GM18508 (cell line): ENCODE results near the gene SDC3.
A peak's percentile ranks its signal among the peaks of the same experiment; 100 is the strongest.

ENCODE experiments used
- ATAC-seq: cut with Tn5 transposase; IDR thresholded peaks from one replicate; pipeline ENCODE4 v1.9.1; 2021; ENCODE audit warnings: moderate number of reproducible peaks; ENCODE audit not compliant: insufficient read depth, unreplicated experiment

Gene SDC3

DNA sequence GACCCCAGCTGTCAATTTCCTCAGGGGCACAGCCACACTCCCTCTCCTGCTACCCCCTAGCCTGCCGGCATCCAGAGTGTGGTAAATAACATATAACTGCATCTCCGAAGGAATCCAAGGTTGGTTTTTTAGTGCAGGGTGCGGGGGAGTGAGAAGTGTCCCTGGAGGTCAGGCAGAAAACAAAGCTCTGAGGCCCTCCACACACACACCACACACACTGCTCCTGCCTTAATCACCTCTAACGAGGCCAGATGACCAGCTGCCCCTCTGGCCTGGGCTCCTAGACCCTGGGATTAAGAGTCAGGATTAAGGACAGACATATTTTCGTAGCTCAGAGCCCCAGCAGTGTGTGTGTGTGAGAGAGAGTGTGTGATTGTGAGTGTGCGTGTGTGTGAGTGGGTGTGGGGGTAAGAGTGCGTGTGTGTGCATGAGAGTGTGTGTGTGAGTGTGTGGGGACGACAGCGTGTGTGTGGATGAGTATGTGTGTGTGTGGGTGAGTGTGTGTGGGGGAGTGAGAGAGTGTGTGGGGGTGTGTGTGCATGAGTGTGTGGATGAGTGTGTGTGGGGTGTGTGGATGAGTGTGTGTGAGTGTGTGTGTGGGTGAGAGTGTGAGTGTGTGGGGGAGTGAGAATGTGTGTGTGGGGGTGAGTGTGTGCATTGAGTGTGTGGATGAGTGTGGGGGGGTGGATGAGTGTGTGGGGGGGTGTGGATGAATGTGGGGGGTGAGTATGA, 14.6 kb downstream of the SDC3 start:
- ATAC-seq = no peak

- ATAC-seq = no peak
Observed at GRCh38 chr1:30892671-30893073, 15.9 kb downstream of the SDC3 start.

GRCh38 chr1:30891227-30891552, 17.4 kb downstream of the SDC3 start:
- ATAC-seq = no peak

DNA sequence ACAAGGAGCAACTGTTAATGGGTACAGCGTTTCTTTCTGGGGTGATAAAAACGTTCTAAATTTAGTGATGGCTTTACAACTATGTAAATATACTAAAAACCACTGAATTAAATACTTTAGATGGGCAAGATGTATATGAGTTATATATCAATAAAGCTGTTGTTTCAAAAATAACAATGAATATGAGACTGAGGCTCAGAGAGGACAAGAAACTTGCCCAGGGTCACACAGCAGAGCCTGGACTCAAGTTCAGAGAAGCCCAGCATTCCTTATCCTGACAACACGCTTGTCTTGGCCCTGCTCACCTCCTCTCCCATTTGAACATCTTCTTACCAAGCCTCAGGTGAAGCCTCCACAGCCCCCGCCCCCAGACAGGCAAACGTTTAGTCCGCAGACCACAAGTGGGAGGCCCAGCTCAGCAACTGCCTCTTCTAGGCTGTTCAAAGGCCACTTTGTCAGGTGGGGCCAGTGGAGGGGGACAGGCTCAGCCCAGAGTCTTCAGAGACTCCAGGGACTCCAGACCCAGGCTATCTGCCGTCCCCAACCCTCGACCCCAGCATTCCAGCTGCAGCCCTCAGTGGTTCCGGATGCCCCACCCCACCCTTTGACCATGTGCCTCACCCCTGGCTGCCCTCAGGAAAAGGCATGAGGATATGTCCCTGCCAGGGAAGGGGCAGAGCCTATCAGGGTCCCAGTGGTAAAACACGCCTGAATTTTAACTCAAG, 17.9 kb downstream of the SDC3 start:
- ATAC-seq = no peak

GRCh38 chr1:30889511-30889910, 19.0 kb downstream of the SDC3 start:
- no peak for ATAC-seq

DNA sequence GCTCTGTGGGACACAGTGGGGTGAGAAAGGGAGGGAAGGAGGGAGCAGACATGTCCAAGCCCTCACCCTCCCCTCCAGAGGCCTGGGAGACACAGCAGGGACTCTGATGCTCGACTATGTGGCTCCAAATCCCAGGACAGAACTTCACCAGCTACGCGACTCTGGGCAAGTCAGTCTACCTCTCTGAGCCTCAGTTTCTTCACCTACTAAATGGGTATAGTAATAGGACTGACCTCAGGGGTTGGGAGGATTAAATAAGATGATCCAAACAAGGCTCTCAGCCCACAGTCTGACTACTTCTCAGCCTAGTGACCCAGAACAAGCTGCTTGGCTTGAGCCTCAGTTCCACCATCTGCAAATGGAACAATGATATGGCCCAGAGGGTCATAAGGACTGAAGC, 19.6 kb downstream of the SDC3 start:
- no peak for ATAC-seq

- no peak for ATAC-seq
Observed at GRCh38 chr1:30888391-30888790, 20.2 kb downstream of the SDC3 start.

DNA sequence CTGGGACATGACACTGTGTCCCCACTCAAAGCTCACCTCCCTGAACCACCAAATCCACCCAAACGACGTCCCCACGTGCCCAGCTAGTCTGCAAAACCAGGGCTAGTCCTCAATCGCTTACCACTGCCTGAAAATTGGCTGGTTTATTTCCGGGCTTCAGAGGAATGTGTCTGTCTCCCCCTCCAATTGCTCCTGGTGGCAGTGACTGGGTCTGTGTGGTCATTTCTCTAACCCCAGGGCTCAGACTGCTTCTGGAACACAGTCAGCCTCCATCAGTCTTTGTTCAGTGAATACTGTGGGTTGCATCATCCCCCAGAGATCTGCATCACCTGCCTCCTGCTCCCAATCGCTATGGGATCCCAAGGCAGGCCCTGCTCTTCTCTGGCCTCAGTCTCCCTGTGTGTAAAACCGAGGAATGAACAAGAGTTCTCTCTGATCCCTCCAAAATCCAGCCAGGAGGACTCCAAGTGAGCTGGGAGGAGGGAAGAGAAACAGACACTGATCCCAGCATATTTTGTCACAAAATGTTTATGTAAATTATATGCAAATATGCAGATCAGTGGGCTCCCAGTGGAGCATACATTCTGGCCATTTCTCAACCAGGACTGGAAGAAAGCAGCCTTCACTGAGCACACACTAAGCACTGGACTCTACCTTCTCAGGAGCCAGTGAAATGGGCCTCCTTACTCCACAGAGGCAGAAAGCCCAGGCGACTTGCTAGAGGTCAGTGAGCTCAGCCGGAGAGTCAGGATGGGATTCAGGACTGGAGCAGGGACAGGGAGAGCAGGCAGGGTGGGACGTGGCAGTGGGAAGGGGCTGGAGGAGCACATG, 20.9 kb downstream of the SDC3 start:
- no peak for ATAC-seq

DNA sequence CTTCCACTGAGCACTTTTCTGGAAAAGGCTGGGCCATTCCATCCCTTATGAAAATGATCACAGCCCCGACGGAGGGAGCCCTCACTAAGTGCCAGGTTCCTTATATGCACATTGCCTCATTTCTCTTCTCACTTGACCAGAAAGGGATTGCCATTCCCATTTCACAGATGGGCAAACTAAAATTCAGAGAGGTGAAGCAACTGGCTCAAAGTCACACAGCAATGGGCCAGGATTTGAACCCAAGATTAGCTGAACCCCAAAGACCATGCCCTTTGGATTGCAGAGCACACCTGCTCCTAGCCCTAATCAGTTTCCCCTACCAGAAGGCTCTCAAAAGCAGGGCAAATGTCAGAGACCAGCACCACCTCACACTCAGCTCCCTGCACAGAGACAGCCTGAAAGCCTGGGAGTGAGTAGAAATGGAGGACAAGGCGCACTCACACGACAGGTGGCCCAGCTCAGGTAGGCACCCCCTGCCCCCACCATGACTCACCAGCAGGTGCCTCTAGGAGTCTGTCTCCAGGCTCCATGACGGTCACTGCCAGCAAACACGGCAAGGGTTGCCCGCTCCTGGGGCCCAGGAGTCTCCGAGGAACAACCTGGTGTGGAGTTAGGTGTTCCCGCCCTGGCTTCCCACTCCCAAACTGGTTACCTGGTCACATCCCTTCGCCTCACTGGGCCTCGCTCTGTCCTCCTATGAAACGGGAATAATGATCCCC, 21.7 kb downstream of the SDC3 start:
- no peak for ATAC-seq

DNA sequence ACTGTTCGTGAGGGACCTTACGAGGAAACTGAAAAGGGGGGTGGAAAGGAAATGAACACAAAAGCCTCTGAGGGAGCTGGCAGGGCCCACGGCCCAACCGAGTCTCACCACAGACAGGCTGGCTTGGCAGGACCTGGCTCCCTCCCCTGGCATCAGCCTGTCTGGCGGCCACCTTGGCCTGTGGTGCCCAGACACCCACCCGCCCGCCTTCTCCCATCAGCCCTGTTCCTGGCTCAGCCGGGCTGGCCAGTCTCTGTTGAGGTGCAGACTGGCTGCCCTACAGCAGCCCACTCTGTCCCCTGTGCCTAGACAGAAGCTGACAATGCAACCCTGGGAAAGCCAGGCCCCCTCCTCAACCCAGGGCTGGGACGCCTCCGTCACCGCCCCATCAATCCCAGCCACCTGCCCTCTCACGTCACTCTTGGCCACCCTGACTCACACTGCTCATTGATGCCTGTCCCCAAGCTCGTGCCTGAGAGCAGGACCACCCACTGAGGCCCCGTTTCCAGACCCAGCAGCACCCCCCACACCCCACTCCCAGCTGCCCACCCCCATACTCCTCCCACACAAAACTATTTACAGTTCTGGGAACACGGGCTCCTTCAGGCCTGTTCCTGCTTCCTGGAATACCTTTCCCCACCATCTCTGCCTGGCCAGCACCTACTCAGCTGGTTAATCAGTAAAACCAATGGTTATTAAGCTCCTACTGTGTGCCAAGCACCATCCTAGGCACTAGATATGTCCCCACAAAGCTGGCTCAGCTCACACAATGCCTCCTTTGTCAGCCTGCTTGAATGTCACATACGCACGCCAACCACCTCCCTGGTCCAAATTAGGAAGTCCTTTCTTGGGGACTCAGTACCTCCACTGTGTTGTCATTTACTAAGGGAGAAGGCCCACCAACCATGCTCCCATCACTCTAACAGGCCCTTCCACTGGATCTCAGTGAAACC, 22.7 kb downstream of the SDC3 start:
- ATAC-seq = no peak

DNA sequence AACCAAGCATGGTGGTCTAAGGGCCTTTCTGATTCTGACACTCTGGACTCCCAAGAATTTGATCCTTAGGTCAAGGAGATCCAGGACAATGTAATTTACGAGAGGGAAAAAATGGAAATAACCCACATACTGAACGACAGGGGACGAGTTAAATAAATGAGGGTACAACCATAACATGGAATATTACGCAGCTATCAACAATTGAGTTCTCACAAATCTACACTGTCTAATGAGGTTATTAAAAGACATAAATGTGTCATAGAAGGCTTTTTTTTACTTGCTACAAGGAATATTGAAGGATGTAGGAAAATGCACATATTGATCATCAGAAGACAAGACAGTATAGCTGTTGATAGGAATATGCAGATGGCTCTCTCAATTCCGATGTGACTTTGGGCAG, 23.8 kb downstream of the SDC3 start:
- ATAC-seq = no peak

DNA sequence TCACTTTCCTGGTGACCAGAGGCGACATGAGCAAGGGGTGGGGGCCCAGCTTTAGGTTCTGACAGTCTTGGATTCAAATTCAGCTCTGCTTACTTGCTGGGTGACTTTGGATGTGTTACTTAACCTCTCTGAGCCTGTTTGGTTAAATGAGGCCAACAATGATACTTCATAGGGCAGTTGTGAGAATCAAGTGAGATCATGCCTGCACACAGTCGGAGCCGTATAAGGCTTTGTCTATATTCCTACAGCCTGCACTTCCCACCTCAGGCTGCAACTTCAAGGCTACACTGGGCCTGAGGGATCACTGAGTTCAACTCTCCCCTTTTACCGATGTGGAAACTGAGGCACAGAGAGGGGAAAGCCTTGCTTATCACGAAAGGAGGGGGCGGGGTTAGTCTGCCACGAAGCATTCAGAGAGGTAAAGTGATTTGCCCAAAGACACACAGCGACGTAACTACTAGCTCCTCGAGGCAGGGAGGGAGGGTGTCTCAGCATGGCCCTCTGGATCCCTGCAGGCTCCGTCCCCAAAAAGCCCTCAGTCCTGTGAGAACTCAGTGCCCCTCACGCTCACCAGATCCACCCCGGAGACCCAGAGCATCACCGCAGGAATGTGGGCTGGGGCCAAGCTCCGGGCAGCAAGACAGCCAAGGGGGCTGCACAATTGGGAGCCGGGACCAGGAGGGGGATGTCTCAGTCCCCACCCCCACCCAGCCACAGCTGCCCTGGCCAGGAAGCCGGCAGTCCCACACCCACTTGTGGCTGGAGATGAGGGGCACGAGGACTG, 25.0 kb downstream of the SDC3 start:
- ATAC-seq = no peak

DNA sequence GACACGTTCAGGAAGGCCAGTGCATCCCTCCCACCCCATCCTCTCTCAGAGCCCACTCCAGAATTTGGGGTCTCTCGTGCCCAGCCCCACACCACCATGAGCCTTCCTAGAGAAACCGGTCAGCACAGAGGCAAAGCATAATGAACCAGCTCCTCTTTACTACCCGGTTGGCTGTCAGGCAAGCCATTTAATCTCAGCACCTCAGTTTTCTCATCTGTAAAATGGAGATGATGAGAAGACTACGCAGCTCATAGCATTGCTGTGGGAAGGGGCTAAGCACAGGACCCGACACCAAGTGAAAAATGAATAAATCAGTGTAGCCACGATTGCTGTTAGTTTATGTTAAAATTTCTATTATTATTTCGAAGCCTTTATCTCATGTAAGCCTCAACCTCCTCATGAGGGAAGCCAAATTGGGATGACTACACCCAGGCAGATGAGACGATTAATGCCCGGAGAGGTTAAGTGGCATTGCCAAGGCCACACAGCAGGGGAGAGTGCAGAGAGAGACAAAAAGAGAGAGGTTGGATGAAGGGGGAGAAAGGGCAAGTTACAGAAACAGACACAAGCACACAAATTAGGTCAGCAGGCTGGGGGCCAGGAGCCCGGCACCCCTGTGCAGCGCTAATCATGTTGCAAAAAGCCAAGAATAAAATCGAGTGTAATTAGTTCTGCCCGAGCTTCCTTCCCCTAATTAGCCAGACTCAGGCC, 25.7 kb downstream of the SDC3 start:
- ATAC-seq = no peak

GRCh38 chr1:30881319-30882181, 27.0 kb downstream of the SDC3 start:
- peak; percentile 57 for ATAC-seq

DNA sequence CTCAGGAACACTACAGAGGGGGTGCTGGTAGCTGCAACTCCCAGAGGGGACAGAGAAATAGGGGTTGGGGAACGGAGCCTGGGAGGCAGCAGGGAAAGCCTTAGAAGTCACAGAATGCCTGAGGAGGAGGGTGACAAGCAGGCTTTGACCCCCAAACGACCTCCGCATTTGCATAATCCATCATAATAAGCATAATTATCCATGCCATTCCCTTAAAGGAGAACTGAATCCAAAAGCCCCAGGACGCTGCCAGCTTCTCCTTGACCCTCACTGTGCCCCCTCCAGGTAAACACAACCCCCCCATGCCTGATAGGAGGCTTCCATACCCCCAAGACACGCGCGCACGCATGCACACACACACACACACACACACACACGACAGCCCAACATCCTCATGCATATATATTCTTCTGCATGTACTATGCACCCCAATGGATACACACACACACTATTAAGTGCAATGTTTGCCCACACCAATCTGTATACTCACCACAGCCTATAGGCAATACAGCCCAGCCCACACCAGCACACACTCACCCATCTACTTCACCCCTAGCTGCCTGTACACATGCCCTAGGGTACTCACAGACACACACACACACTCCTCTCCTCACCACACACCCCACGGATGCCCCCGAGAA, 27.8 kb downstream of the SDC3 start:
- ATAC-seq = no peak

DNA sequence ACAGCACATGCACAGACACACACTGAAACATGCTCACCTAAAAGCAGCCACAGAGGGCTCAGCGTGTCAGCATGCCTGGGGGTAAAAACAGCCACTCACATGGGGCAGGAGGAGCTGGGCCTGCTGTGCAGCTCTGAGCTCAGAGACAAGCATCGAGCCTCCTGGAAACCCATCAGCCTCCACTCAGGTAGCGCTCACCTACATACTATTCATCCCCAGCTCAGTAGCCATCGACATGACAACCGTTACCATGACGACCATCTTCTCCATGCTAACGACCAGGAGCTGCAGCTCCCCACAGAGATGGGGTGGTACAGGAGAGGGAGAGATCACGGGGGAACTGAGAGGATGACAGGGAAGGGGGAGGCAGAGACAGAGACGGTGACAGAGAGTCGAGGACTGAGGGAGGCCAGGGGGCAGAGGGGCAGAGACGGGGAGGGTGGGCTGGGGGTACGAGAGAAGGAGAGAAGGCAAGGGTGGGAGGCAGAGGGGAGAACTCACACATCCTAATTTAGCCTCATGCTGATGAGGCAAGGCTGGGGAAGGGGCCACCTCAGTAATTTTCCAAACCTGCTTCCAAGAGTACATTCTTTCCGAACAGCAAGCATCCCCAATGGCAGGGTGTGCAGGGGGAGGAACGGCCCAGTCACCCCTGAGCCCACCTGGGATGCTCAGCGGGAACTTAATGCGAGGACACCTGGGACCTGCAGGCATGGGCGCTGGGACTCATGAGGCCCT, 28.4 kb downstream of the SDC3 start:
- no peak for ATAC-seq
